WTC11 (cell line): ENCODE results near the gene CD34. TPM values are rescaled to one million over a fixed set of nuclear protein-coding genes. Genes with fewer than 3 reads are reported as not detected.

ENCODE experiments used
- ATAC-seq: fragments of 200-7000 bp; cut with Tn5 transposase; 2 replicates; pipeline ENCODE4 v1.10.0; 2021; ENCODE audit warnings: mild to moderate bottlenecking, moderate library complexity
- CTCF ChIA-PET: fragments of 300-600 bp; sonication (Branson Sonifier 250); formaldehyde crosslinking; loops from one replicate; lab custom pipeline; 2021; ENCODE audit warnings: antibody characterized with exemption; lab: Charles Lee
- POLR2A ChIA-PET: fragments of 350-600 bp; sonication (Branson Sonifier 250); formaldehyde crosslinking; loops from one replicate; lab custom pipeline; 2021; ENCODE audit warnings: antibody characterized with exemption; lab: Charles Lee
- DNase-seq: peaks from one replicate; pipeline ENCODE4 v3.0.0; 2021; ENCODE audit warnings: low spot score
- H3K27ac Mint-ChIP-seq: 2 replicates; pipeline ENCODE4 v1.8.0; 2021; ENCODE audit warnings: mixed read lengths
- H3K27me3 Mint-ChIP-seq: 2 replicates; pipeline ENCODE4 v1.8.0; 2021; ENCODE audit warnings: low read depth, mild to moderate bottlenecking, moderate library complexity, mixed read lengths
- H3K36me3 Mint-ChIP-seq: 2 replicates; pipeline ENCODE4 v1.8.0; 2021; ENCODE audit warnings: mixed read lengths
- H3K4me1 Mint-ChIP-seq: 2 replicates; pipeline ENCODE4 v1.8.0; 2022; ENCODE audit warnings: mixed read lengths
- H3K4me3 Mint-ChIP-seq: 2 replicates; pipeline ENCODE4 v1.8.0; 2021; ENCODE audit warnings: mild to moderate bottlenecking, moderate library complexity, mixed read lengths
- H3K9me3 Mint-ChIP-seq: 2 replicates; pipeline ENCODE4 v1.8.0; 2021; ENCODE audit warnings: mixed read lengths
- ATF1 ChIP-seq: sonication (generic); formaldehyde crosslinking; IDR thresholded peaks from 2 replicates; pipeline ENCODE4 v1.8.1; 2023; ENCODE audit warnings: mild to moderate bottlenecking, moderate library complexity, missing genetic modification reagents
- CREM ChIP-seq: sonication (generic); formaldehyde crosslinking; IDR thresholded peaks from 2 replicates; pipeline ENCODE4 v1.8.1; 2022; ENCODE audit warnings: mild to moderate bottlenecking, missing genetic modification reagents, moderate library complexity
- FOXP1 ChIP-seq: sonication (generic); formaldehyde crosslinking; IDR thresholded peaks from 2 replicates; pipeline ENCODE4 v1.8.0; 2022; ENCODE audit warnings: missing genetic modification reagents, mild to moderate bottlenecking, moderate library complexity, borderline replicate concordance
- GABPB1 ChIP-seq: sonication (generic); formaldehyde crosslinking; IDR thresholded peaks from 2 replicates; pipeline ENCODE4 v1.8.1; 2023; ENCODE audit warnings: mild to moderate bottlenecking, missing genetic modification reagents
- JAZF1 ChIP-seq: fragments of 250-450 bp; sonication (Bioruptor Pico); IDR thresholded peaks from 2 replicates; pipeline ENCODE4 v1.9.0; 2021; ENCODE audit warnings: moderate library complexity, mild to moderate bottlenecking, inconsistent platforms
- MXD4 ChIP-seq: fragments of 250-450 bp; sonication (Bioruptor Pico); IDR thresholded peaks from 2 replicates; pipeline ENCODE4 v1.8.0; 2021; ENCODE audit warnings: mild to moderate bottlenecking, moderate library complexity, borderline replicate concordance
- RELA ChIP-seq: sonication (generic); formaldehyde crosslinking; IDR thresholded peaks from 2 replicates; pipeline ENCODE4 v1.8.1; 2022; ENCODE audit warnings: missing genetic modification reagents, mild to moderate bottlenecking, borderline replicate concordance
- RORB ChIP-seq: fragments of 250-450 bp; sonication (Bioruptor Pico); IDR thresholded peaks from 2 replicates; pipeline ENCODE4 v1.9.0; 2021; ENCODE audit warnings: mild to moderate bottlenecking
- SMAD3 ChIP-seq: sonication (generic); formaldehyde crosslinking; IDR thresholded peaks from 2 replicates; pipeline ENCODE4 v1.8.0; 2022; ENCODE audit warnings: missing genetic modification reagents, mild to moderate bottlenecking, borderline replicate concordance
- SP1 ChIP-seq: sonication (generic); formaldehyde crosslinking; conservative IDR thresholded peaks from 2 replicates; pipeline ENCODE4 v1.8.1; 2022; ENCODE audit warnings: missing genetic modification reagents
- TEAD1 ChIP-seq: sonication (generic); formaldehyde crosslinking; IDR thresholded peaks from 2 replicates; pipeline ENCODE4 v1.8.0; 2022; ENCODE audit warnings: mild to moderate bottlenecking, missing genetic modification reagents
- ZNF232 ChIP-seq: sonication (generic); formaldehyde crosslinking; IDR thresholded peaks from 2 replicates; pipeline ENCODE4 v1.8.0; 2022; ENCODE audit warnings: mild to moderate bottlenecking, missing genetic modification reagents
- ZNF317 ChIP-seq: sonication (generic); formaldehyde crosslinking; IDR thresholded peaks from 2 replicates; pipeline ENCODE4 v1.8.1; 2023; ENCODE audit warnings: low read depth, mild to moderate bottlenecking, moderate library complexity, missing genetic modification reagents, borderline replicate concordance
- ZNF396 ChIP-seq: fragments of 250-450 bp; sonication (Bioruptor Pico); IDR thresholded peaks from 2 replicates; pipeline ENCODE4 v1.8.0; 2021; ENCODE audit warnings: mild to moderate bottlenecking, moderate library complexity, borderline replicate concordance
- ZNF423 ChIP-seq: fragments of 250-450 bp; sonication (Bioruptor Pico); IDR thresholded peaks from 2 replicates; pipeline ENCODE4 v2.1.2; 2022; ENCODE audit warnings: mild to moderate bottlenecking, moderate library complexity
- ZNF671 ChIP-seq: fragments of 250-450 bp; sonication (Bioruptor Pico); IDR thresholded peaks from 2 replicates; pipeline ENCODE4 v1.8.0; 2021; ENCODE audit warnings: mild to moderate bottlenecking
- total RNA-seq: library from RNA; stranded (reverse); gene quantifications from 3 replicates; pipeline ENCODE4 v1.2.3, GENCODE V29; 2021
- TF ChIP-seq, protein P1 (sequence below): sonication (generic); formaldehyde crosslinking; IDR thresholded peaks from 2 replicates; pipeline ENCODE4 v1.8.1; 2023; ENCODE audit warnings: mild to moderate bottlenecking, missing genetic modification reagents, borderline replicate concordance
- TF ChIP-seq, protein P2 (sequence below): fragments of 250-450 bp; sonication (Bioruptor Pico); IDR thresholded peaks from 2 replicates; pipeline ENCODE4 v2.1.2; 2022; ENCODE audit warnings: mild to moderate bottlenecking, moderate library complexity
- TF ChIP-seq, protein P3 (sequence below): sonication (generic); formaldehyde crosslinking; IDR thresholded peaks from 2 replicates; pipeline ENCODE4 v1.8.0; 2023; ENCODE audit warnings: missing genetic modification reagents
- TF ChIP-seq, protein P4 (sequence below): sonication (generic); formaldehyde crosslinking; IDR thresholded peaks from 2 replicates; pipeline ENCODE4 v1.8.1; 2023; ENCODE audit warnings: mild to moderate bottlenecking, missing genetic modification reagents, moderate library complexity
- TF ChIP-seq, protein P5 (sequence below): sonication (generic); formaldehyde crosslinking; IDR thresholded peaks from 2 replicates; pipeline ENCODE4 v1.8.0; 2022; ENCODE audit warnings: mild to moderate bottlenecking, missing genetic modification reagents

CD34 gene
- total RNA-seq, 1 experiment from 2014 or later: 0.35 TPM

DNA sequence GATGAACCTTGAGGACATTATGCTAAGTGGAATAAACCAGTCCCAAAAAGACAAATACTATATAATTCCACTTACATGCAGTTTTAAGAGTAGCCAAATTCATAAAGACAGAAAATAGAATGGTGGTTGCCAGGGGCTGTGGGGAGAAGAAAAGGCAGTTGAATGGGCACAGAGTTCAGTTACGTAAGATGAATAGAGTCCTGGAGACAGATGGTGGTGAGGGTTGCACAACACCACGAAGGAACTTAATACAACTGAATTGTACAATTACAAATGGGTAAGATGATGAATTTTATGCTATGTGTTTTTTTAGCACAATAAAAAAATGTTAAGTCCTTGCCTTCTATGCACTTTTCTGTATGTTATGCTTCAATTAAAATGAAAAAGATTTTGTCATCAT is 66.6 kb downstream of the CD34 start (continued):
- TF ChIP-seq, protein P1, sequence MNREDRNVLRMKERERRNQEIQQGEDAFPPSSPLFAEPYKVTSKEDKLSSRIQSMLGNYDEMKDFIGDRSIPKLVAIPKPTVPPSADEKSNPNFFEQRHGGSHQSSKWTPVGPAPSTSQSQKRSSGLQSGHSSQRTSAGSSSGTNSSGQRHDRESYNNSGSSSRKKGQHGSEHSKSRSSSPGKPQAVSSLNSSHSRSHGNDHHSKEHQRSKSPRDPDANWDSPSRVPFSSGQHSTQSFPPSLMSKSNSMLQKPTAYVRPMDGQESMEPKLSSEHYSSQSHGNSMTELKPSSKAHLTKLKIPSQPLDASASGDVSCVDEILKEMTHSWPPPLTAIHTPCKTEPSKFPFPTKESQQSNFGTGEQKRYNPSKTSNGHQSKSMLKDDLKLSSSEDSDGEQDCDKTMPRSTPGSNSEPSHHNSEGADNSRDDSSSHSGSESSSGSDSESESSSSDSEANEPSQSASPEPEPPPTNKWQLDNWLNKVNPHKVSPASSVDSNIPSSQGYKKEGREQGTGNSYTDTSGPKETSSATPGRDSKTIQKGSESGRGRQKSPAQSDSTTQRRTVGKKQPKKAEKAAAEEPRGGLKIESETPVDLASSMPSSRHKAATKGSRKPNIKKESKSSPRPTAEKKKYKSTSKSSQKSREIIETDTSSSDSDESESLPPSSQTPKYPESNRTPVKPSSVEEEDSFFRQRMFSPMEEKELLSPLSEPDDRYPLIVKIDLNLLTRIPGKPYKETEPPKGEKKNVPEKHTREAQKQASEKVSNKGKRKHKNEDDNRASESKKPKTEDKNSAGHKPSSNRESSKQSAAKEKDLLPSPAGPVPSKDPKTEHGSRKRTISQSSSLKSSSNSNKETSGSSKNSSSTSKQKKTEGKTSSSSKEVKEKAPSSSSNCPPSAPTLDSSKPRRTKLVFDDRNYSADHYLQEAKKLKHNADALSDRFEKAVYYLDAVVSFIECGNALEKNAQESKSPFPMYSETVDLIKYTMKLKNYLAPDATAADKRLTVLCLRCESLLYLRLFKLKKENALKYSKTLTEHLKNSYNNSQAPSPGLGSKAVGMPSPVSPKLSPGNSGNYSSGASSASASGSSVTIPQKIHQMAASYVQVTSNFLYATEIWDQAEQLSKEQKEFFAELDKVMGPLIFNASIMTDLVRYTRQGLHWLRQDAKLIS (CRISPR knock-in tag): no peak
- TF ChIP-seq, protein P2, sequence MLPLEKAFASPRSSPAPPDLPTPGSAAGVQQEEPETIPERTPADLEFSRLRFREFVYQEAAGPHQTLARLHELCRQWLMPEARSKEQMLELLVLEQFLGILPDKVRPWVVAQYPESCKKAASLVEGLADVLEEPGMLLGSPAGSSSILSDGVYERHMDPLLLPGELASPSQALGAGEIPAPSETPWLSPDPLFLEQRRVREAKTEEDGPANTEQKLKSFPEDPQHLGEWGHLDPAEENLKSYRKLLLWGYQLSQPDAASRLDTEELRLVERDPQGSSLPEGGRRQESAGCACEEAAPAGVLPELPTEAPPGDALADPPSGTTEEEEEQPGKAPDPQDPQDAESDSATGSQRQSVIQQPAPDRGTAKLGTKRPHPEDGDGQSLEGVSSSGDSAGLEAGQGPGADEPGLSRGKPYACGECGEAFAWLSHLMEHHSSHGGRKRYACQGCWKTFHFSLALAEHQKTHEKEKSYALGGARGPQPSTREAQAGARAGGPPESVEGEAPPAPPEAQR (CRISPR knock-in tag): no peak
- no peak for TF ChIP-seq SP1 (CRISPR knock-in tag)
- no peak for TF ChIP-seq FOXP1
- TF ChIP-seq, protein P3, sequence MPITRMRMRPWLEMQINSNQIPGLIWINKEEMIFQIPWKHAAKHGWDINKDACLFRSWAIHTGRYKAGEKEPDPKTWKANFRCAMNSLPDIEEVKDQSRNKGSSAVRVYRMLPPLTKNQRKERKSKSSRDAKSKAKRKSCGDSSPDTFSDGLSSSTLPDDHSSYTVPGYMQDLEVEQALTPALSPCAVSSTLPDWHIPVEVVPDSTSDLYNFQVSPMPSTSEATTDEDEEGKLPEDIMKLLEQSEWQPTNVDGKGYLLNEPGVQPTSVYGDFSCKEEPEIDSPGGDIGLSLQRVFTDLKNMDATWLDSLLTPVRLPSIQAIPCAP: no peak
- TF ChIP-seq GABPB1 (CRISPR knock-in tag): no peak

DNA sequence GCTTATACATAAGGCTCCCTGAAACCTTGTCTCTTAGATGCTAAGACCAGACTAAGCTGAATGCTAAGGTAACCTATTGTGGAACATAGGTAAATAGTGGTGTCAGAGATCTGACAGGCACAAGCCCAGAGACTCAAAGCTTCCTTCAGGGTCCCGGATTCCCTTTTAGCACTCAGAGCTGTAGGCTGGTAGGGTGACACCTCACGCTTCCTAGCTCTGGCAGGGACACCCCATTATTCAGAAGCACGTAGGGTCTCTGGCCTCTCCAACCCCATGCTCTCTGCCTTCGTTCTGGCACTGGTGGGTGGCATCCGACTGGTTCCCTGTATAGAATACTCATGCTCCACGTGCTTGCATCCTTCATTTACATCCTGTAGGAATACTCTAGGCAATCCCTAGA is 68.4 kb downstream of the CD34 start:
- TF ChIP-seq ZNF317 (CRISPR knock-in tag): no peak
- no peak for TF ChIP-seq CREM
- TF ChIP-seq RELA (CRISPR knock-in tag): no peak
- no peak for TF ChIP-seq SMAD3 (CRISPR knock-in tag)
- no peak for TF ChIP-seq SP1 (CRISPR knock-in tag)
- no peak for TF ChIP-seq ATF1 (CRISPR knock-in tag)
- TF ChIP-seq MXD4 (CRISPR knock-in tag): no peak
- no peak for TF ChIP-seq ZNF671 (CRISPR knock-in tag)
- TF ChIP-seq, protein P1 (CRISPR knock-in tag): no peak
- CTCF ChIA-PET: interaction anchor here (1.0 to 2.9 kb wide), 6 partner anchors 26 to 156 kb away, joined by 3 to 12 read pairs (median 3); no protein-coding TSS in a partner anchor
- ATAC-seq: no peak
- Mint-ChIP-seq H3K4me3 (no peak overlapping the region), H3K9me3 (no peaks in the 10 kb centered on the region), H3K27me3 (no peaks in the 10 kb centered on the region), H3K27ac (no peak overlapping the region), H3K36me3 (no peaks in the 10 kb centered on the region), H3K4me1 (no peaks in the 10 kb centered on the region)
- POLR2A ChIA-PET: no interaction called here
- no peak for DNase-seq

DNA sequence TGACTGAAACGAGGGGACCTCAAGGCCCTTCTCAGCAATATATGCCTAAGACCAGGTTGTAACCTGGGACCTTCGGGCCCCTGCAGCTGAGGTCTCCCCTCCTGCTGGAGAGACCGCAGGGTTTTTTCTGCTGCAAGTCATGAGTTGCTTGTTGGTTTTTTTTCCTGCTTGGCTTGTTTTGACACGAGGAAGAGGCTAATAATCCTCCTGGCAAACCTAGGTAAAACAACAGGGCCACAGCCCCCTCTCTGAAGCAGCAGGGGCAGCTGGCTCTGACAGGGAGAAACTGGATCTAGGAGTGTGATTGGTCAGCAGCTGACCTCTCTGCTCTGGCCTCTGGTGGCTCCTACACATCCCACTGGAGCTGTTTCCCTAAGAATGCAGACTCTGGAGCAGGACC is 69.0 kb downstream of the CD34 start:
- H3K4me3 Mint-ChIP-seq: no peak overlapping the region
- H3K9me3 Mint-ChIP-seq: no peaks in the 10 kb centered on the region
- H3K36me3 Mint-ChIP-seq: no peaks in the 10 kb centered on the region
- TF ChIP-seq, protein P4, sequence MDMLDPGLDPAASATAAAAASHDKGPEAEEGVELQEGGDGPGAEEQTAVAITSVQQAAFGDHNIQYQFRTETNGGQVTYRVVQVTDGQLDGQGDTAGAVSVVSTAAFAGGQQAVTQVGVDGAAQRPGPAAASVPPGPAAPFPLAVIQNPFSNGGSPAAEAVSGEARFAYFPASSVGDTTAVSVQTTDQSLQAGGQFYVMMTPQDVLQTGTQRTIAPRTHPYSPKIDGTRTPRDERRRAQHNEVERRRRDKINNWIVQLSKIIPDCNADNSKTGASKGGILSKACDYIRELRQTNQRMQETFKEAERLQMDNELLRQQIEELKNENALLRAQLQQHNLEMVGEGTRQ (CRISPR knock-in tag): no peak
- TF ChIP-seq, protein P5, sequence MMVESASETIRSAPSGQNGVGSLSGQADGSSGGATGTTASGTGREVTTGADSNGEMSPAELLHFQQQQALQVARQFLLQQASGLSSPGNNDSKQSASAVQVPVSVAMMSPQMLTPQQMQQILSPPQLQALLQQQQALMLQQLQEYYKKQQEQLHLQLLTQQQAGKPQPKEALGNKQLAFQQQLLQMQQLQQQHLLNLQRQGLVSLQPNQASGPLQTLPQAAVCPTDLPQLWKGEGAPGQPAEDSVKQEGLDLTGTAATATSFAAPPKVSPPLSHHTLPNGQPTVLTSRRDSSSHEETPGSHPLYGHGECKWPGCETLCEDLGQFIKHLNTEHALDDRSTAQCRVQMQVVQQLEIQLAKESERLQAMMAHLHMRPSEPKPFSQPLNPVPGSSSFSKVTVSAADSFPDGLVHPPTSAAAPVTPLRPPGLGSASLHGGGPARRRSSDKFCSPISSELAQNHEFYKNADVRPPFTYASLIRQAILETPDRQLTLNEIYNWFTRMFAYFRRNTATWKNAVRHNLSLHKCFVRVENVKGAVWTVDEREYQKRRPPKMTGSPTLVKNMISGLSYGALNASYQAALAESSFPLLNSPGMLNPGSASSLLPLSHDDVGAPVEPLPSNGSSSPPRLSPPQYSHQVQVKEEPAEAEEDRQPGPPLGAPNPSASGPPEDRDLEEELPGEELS (CRISPR knock-in tag): no peak
- TF ChIP-seq JAZF1 (CRISPR knock-in tag) (no peak), ZNF396 (CRISPR knock-in tag) (no peak), RORB (CRISPR knock-in tag) (no peak), ZNF423 (CRISPR knock-in tag) (no peak), TEAD1 (no peak), ZNF232 (CRISPR knock-in tag) (no peak)
- TF ChIP-seq, protein P3: no peak
- ATAC-seq (peak; percentile 38; the same call in 1 of the 2 replicates), DNase-seq (no peak)
- no peaks in the 10 kb centered on the region for H3K27me3 Mint-ChIP-seq
- CTCF ChIA-PET: interaction anchor here (1.0 to 2.9 kb wide), 8 partner anchors 18 to 156 kb away, joined by 3 to 12 read pairs (median 3); no protein-coding TSS in a partner anchor
- POLR2A ChIA-PET: no interaction called here
- no peaks in the 10 kb centered on the region for H3K4me1 Mint-ChIP-seq
- H3K27ac Mint-ChIP-seq: no peak overlapping the region
